ENCODE results near the gene BABAM2. TPM values are rescaled to one million over a fixed set of nuclear protein-coding genes. Genes with fewer than 3 reads are reported as not detected.

Gene BABAM2
- total and polyA plus RNA-seq, 9 of the 15 experiments (the other 6 are each of a cell fraction or from before 2014, with no cell fraction given), result 10.9 to 37.4 (median 25.6) TPM

GRCh38 chr2:28270456-28271152, 380.1 kb downstream of the BABAM2 start:
- DNase-seq (ENCODE audit: extremely low read depth in 1 of 4, low spot score in 3 of 4) (no peak), FAIRE-seq (no peak), ATAC-seq (no peak)
- Histone ChIP-seq H2AFZ (ENCODE audit: low read depth, low read length) (no peak overlapping the region), H3K27ac (ENCODE audit: extremely low read depth, low read depth, low read length) (no peak overlapping the region), H3K9me3 (replicated peaks; ENCODE audit: control insufficient read depth, insufficient read depth, low read depth, low read length) (no peaks in the 10 kb centered on the region), H3K9me1 (ENCODE audit: control insufficient read depth, insufficient read depth, low read length) (no peaks in the 10 kb centered on the region), H3K4me2 (ENCODE audit: insufficient read depth, low read length) (no peak overlapping the region), H3K4me3 (no peak overlapping the region), H4K20me1 (replicated peaks; ENCODE audit: control insufficient read depth, insufficient read depth, low read length) (0 out of 2 replicates have a peak, but pooled peaks cover 3% of the 10 kb centered on the region), H3K27me3 (ENCODE audit: control insufficient read depth in 2 of 2, insufficient read depth in 2 of 2, low read length in 2 of 2) (peaks cover 0 to 3% of the 10 kb centered on the region in 2 experiments; a peak in 1 of 5 replicates), H3K36me3 (ENCODE audit: control insufficient read depth, insufficient read depth, low read length) (no peaks in the 10 kb centered on the region), H3K79me2 (ENCODE audit: control insufficient read depth, insufficient read depth, low read length) (no peaks in the 10 kb centered on the region), H3K4me1 (replicated peaks in 1 of 2; ENCODE audit: control insufficient read depth in 2 of 2, insufficient read depth in 2 of 2, low read length in 2 of 2) (peaks cover 0 to 23% of the 10 kb centered on the region in 2 experiments; a peak in 4 of 5 replicates), H3K9ac (ENCODE audit: insufficient read depth in 1 of 2, low read depth in 2 of 2, low read length in 2 of 2) (no peak overlapping the region)
- ChIA-PET CTCF (ENCODE audit: low intra/inter-chr PET ratio) (no interaction called here), POLR2A (interaction anchor here (0.6 kb wide), 2 partner anchors 10 to 41 kb away, joined by 3 to 4 read pairs; no protein-coding TSS in a partner anchor)
- BruUV-seq (replicated peaks), result no TSS peak
- intact Hi-C loops (cut with micrococcal nuclease) (no loop called here), in situ Hi-C loops (cut with MboI) (no loop called here)
- WGBS (ENCODE audit: insufficient coverage, low coverage, missing lambda C conversion rate), result 46% methylated on average over 6 of the region's 6 CpGs
- TF ChIP-seq ZNF57 (CRISPR knock-in tag; IDR thresholded peaks at IDR 0.05) (no peak), MAZ (CRISPR knock-in tag; conservative IDR thresholded peaks at IDR 0.05 in 1 of 2, IDR thresholded peaks at IDR 0.05 in 1 of 2) (no peak), ZNF395 (CRISPR knock-in tag; IDR thresholded peaks at IDR 0.05) (no peak), SP2 (IDR thresholded peaks at IDR 0.05; ENCODE audit: extremely low read depth, low read depth, low read length, poor library complexity, severe bottlenecking) (no peak), ETV1 (tag; conservative IDR thresholded peaks at IDR 0.05; ENCODE audit: low read depth) (no peak), BCOR (IDR thresholded peaks at IDR 0.05) (no peak), HDAC8 (tag; IDR thresholded peaks at IDR 0.05) (no peak), ZNF592 (IDR thresholded peaks at IDR 0.05) (no peak), ETS2 (tag; IDR thresholded peaks at IDR 0.05; ENCODE audit: borderline replicate concordance, poor library complexity, severe bottlenecking) (no peak), SAP30 (IDR thresholded peaks at IDR 0.05; ENCODE audit: borderline replicate concordance, insufficient read depth, low read depth, low read length, poor library complexity, severe bottlenecking) (no peak)
